ENCODE results near the gene TCF12.

DNA sequence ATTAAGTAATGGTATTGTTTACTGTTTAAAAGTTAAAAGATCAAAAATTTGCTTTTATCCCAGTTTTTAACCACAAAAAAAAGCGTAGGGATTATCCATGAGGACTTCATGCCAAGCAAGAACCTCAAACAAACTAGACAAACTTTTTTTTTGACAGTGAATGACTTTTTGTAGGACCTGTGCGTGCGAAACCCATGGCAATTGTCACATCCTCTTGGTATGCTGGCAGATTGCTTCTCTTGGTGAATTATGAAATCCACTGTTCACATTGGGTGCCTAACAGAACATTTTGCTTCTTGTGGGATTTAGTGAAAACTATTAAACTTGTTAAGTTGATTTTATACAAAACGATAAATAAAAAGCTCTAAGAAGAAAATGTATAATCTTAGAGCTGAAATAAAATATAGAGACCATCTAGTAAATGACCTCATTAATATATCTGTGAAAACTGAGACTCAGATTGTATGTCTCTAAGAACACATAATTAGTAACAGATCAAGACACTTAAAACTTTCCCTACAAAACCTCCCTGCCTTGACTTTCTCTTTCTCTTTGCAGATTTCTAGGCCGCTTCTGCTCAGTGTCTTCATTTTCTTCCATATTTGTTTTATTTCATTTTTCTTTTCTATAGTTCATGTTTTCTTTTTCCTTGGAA, 370.6 kb downstream of the TCF12 start:
- TF ChIP-seq, protein P1, sequence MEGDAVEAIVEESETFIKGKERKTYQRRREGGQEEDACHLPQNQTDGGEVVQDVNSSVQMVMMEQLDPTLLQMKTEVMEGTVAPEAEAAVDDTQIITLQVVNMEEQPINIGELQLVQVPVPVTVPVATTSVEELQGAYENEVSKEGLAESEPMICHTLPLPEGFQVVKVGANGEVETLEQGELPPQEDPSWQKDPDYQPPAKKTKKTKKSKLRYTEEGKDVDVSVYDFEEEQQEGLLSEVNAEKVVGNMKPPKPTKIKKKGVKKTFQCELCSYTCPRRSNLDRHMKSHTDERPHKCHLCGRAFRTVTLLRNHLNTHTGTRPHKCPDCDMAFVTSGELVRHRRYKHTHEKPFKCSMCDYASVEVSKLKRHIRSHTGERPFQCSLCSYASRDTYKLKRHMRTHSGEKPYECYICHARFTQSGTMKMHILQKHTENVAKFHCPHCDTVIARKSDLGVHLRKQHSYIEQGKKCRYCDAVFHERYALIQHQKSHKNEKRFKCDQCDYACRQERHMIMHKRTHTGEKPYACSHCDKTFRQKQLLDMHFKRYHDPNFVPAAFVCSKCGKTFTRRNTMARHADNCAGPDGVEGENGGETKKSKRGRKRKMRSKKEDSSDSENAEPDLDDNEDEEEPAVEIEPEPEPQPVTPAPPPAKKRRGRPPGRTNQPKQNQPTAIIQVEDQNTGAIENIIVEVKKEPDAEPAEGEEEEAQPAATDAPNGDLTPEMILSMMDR (IDR thresholded peaks at IDR 0.05) = no peak
- TF ChIP-seq POLR2A (IDR thresholded peaks at IDR 0.05) = no peak
